Lower leg skin (tissue), 4 donors: Measurements from ENCODE around the gene SERAC1. TPM values are rescaled to one million over a fixed set of nuclear protein-coding genes. Genes with fewer than 3 reads are reported as not detected.

Experiments used
- DNase-seq, 2 donors: peaks; one replicate each; pipeline ENCODE4 v3.0.0-alpha.2; 2019; ENCODE audit warnings: low spot score in 2 of 2
- H3K4me3 ChIP-seq: fragments of 200-600 bp; sonication (generic); 2 replicates; pipeline ENCODE4 v1.5.1; 2017; ENCODE audit warnings: mild to moderate bottlenecking, low read depth; ENCODE audit not compliant: poor library complexity, severe bottlenecking
- POLR2A ChIP-seq, 2 donors: fragments of 450-650 bp; IDR thresholded peaks; one replicate each; pipeline ENCODE4 v1.6.1; 2016 to 2017; ENCODE audit warnings: antibody characterized with exemption in 2 of 2, mild to moderate bottlenecking in 1 of 2, moderate library complexity in 1 of 2
- WGBS, 2 donors: methylation state at CpG; one replicate each; pipeline ENCODE4 v1.1.5; 2018; 5-methylcytosine and 5-hydroxymethylcytosine counted together
- intact Hi-C: fragments of 100-400 bp; cut with DNase I; formaldehyde crosslinking; loops from one replicate; pipeline ENCODE4 v1.15.0; 2023; ENCODE audit warnings: low total_unique reads
- total RNA-seq, 4 donors: library from RNA; depleted of rRNA; stranded (reverse); fragments of >200 nt; gene quantifications; one replicate each; pipeline ENCODE4 v1.1.0, GENCODE V29; 2016
- TF ChIP-seq, protein P1 (sequence below), 3 donors: fragments of 450-650 bp; IDR thresholded peaks; one replicate each; pipeline ENCODE4 v1.5.1; 2016; ENCODE audit warnings: antibody characterized with exemption in 3 of 3, mild to moderate bottlenecking in 3 of 3, moderate library complexity in 2 of 3

The SERAC1 gene
- total RNA-seq, 4 donors from 2014 or later = 9.2 to 13.9 (median 11.0) TPM

DNA sequence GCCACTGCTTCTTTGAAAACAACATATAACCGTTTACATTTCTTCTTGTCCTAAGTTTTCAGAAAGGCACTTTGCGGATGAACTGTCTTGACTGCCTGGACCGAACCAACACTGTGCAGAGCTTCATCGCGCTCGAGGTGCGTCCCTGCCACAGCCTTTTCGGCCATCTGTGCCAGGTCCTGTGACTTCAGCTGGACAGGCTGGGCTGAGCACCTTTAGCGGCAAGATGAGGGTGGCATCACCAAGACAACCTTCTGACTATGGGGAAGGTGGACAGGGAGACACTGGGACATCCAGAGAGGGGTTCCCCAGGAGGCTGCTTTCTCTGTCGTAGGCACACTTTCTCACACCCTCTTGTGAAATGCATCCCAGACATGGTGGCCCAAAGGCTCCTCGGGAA, 104.3 kb downstream of the SERAC1 start:
- TF ChIP-seq, protein P1, sequence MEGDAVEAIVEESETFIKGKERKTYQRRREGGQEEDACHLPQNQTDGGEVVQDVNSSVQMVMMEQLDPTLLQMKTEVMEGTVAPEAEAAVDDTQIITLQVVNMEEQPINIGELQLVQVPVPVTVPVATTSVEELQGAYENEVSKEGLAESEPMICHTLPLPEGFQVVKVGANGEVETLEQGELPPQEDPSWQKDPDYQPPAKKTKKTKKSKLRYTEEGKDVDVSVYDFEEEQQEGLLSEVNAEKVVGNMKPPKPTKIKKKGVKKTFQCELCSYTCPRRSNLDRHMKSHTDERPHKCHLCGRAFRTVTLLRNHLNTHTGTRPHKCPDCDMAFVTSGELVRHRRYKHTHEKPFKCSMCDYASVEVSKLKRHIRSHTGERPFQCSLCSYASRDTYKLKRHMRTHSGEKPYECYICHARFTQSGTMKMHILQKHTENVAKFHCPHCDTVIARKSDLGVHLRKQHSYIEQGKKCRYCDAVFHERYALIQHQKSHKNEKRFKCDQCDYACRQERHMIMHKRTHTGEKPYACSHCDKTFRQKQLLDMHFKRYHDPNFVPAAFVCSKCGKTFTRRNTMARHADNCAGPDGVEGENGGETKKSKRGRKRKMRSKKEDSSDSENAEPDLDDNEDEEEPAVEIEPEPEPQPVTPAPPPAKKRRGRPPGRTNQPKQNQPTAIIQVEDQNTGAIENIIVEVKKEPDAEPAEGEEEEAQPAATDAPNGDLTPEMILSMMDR (IDR thresholded peaks at IDR 0.05) = no peak
- no peak for TF ChIP-seq POLR2A (IDR thresholded peaks at IDR 0.05)
- WGBS, 2 donors = 94 to 95% methylated on average over 11 of the region's 11 CpGs
- DNase-seq = no peak
- intact Hi-C loops = loop anchor here (5.0 kb wide), 1 partner anchor 81 kb away; the partner anchor contains the start of gene SYNJ2
- no peak overlapping the region for H3K4me3 ChIP-seq

DNA sequence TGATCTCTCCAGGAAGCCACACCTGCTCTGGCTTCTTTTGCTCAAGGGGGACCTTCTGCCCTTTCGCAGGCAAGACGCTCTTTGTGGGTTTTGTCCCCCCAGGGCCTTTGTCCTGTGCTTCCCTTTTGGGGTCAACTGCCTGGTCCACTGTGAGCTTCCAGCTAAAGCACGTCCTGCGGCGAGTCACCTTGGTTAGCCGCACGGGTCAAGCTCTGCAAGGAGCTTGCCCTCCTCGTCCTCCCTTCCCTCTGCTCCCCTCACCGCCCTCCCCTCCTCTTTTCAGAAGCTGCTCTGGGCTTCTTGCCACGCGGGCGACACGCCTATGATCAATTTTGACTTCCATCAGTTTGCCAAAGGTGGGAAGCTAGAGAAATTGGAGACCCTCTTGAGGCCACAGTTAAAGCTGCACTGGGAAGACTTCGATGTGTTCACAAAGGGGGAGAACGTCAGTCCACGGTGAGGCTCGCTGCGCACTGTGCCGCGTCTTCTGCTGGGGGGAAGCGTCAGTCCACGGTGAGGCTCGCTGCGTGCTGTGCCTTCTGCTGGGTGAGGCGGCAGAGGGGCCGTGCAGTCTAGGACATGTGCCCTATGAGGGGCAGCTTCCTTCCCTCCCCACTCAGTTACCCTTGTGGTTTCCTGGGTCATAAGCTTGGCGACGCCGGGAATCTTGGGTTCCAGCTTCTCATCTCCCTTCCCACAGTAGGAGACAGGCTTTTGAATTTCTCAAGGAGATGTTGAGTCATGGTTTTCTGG, 106.2 kb downstream of the SERAC1 start:
- intact Hi-C loops = loop anchor here (5.0 kb wide), 1 partner anchor 80 kb away; the partner anchor contains the start of gene SYNJ2
- no peak overlapping the region for H3K4me3 ChIP-seq
- DNase-seq = no peak
- 95% methylated on average over 29 of the region's 29 CpGs for WGBS, 2 donors
- TF ChIP-seq POLR2A (IDR thresholded peaks at IDR 0.05) = no peak
- TF ChIP-seq, protein P1 (IDR thresholded peaks at IDR 0.05) = no peak

DNA sequence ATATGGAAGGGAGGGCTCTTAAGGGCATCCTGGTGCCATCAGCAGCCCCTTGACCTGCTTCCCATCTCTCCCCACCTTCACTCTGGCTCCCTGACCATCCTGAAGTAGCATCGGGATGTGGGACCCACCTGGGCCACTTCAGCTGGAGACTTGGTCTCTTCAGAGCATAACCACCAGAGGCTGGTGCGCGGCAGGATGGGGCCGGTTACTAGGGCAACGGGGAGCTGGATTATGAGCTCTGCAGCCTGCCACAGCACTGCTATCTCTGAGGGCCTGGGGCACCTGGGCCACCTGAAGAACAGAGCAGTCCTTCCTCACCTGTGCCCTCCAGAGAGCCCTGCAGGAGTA, 106.7 kb downstream of the SERAC1 start:
- no peak for DNase-seq
- WGBS, 2 donors = 93 to 98% methylated on average over 5 of the region's 5 CpGs
- H3K4me3 ChIP-seq = no peak overlapping the region
- TF ChIP-seq POLR2A (IDR thresholded peaks at IDR 0.05) = no peak
- TF ChIP-seq, protein P1 (IDR thresholded peaks at IDR 0.05) = no peak
- intact Hi-C loops = loop anchor here (5.0 kb wide), 1 partner anchor 79 kb away; the partner anchor contains the start of gene SYNJ2

DNA sequence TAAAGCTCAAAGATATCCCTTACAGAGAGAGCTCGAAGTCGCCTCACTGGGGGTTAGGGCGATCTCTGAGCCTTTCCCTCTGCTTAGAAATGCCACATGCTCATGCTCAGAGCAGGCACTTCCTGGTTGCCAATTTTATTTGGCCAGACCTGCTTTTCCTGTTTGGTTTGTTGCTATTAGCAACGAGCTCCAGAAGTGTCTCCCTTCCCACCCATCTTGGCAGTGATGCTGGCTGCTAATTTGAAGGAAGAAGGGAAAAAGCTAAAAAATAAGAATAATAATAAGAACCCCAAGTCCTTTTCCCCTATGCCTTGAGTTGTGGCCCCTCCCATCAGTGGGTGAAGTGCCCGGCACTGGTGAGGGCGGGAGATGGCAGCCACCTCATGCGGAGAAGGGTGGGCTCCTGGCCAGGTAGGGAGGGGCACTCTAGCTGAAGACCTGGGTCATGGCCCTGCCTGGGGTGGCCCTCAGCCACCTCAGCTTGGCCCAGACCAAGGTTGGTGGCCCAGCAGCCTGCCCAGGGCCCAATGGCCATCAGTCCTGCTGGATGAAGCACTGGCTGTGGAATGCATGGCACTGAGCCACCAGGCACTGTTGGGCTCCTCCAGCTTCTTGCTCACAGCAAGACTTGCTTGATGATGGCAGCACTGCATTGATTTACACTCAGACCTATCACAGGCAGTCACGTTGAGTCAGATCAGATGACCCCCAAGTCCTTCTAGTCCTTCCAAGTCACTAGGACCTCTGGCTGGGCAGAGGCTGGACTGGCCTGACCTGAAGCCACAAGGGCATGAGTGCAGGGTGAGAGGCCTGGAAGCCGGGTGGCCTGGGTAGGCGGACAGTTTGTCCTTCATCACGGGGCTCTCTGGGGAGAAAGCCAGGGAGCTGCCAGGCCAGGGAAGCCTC, 107.4 kb downstream of the SERAC1 start:
- intact Hi-C loops = loop anchor here (5.0 kb wide), 1 partner anchor 78 kb away; the partner anchor contains the start of gene SYNJ2
- peak; percentile 84 to 96 for DNase-seq
- 16 to 29% methylated on average over 11 of the region's 11 CpGs for WGBS, 2 donors
- TF ChIP-seq POLR2A (IDR thresholded peaks at IDR 0.05) = no peak
- TF ChIP-seq, protein P1 (IDR thresholded peaks at IDR 0.05) = no peak
- H3K4me3 ChIP-seq = no peak overlapping the region

Other genes with a start within 250 kb of the SERAC1 start
- 1 to 10 TPM; 2.6 to 7.5 (median 5.5) TPM for gene SYNJ2, start 186.4 kb downstream of the SERAC1 start, total RNA-seq
- gene GTF2H5, start 88 bp upstream of the SERAC1 start, total RNA-seq = 1 to 10 TPM; 1.4 to 3.5 (median 2.4) TPM
- gene TULP4, start 144.2 kb upstream of the SERAC1 start, total RNA-seq = 100 to 1,000 TPM; 141 to 198 (median 148) TPM